GM19395 (cell line): Measurements from ENCODE around the gene GRAP2.
A peak's percentile ranks its signal among the peaks of the same experiment; 100 is the strongest.
"Not testable (repeated sequence)": the region's sequence is repeated elsewhere in the genome, so short reads cannot be mapped to it uniquely, and the experiment has no call there.

ENCODE experiments used
- ATAC-seq: cut with Tn5 transposase; IDR thresholded peaks from one replicate; pipeline ENCODE4 v1.9.1; 2021; ENCODE audit warnings: mild to moderate bottlenecking, moderate library complexity; ENCODE audit not compliant: unreplicated experiment

GRAP2 gene

GRCh38 chr22:39900306-39901227 lies at the start of gene GRAP2:
Gene GRAP2, plus strand, starts transcription at chr22:39901084. Its CDS starts 46,023 bp downstream, at chr22:39947107.
- peak; percentile 63 for ATAC-seq

GRCh38 chr22:39851606-39852315 lies 49.1 kb upstream of the GRAP2 start:
- ATAC-seq = no peak

DNA sequence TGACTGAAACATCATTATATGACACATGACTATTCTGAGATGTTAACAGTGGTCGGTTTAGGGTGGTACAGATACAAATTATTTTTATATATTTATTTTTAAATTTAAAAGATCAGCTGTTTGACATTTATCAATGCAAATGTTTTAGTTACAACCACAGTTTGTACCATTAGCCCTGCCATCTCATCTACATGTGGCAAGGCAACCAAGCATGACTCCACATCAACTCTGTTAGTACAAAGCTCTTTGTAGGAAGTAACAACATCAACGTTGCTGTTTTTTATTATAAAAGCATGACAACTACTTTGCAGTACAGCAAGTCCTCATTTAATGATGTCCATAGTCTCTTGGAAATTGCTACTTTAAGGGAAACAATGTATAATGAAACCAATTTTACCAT lies 48.1 kb upstream of the GRAP2 start:
- ATAC-seq = no peak

DNA sequence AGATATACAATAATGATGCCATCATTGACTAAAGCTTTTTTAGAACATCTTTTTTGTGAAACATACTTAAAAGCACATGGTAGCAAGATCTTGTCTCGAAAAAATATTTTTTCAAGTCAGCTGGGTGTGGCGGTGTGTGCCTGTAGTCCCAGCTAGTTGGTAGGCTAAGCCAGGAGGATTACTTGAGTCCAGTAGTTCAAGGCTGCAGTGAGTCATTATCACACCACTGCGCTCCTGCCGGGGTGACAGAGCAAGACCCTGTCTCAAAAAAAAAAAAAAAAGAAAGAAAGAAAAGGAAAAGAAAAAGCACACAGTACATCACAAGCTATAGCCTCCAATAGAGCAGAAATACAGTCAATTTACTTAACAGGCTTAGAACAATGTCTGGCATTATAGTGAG lies 44.3 kb upstream of the GRAP2 start:
- no peak for ATAC-seq

DNA sequence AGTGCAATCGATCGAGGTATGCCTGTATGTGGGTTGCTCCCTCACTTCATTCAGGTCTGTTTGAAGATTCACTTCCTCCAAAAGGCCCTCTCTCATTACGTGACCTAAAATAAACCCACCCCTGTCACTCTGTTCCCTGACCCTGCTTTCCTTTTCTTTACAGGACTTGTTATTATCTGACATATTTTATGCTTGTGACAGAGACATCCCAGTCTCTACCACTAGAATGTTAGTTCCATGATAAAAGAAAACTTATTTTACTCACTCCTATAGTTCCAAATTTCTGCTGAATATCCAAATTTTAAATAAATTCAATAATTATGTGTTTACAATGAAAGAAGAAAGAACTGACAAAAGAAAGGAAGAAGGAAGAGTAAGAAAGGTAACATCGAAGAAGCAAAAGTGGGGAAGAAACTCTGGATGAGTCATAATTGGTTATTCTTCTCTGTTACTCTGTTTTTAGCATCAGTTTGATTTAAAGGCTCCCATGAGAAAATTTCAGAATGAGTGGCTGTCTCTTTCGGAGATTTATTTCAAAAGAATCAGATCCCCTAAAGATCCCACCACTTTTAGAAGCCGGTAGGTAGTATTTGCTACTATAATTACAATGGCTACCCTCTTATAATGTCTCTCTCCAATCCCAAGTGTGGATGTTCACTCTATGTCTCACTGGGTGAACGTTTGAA lies 40.8 kb upstream of the GRAP2 start:
- no peak for ATAC-seq

DNA sequence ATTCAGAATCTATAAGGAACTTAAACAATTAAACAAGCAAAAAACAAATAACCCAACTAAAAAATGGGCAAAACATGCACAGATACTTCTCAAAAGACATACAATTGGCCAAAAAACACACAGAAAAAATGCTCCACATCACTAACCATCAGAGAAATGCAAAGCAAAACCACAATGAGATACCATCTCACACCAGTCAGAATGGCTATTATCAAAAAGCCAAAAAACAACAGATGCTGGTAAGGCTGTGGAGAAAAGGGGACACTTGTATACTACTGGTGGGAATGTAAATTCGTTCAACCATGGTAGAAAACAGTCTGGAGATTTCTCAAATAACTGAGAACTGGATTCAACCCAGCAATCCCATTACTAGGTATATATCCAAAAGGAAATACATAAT lies 32.1 kb upstream of the GRAP2 start:
- no peak for ATAC-seq

- not testable (repeated sequence) for ATAC-seq
These were observed 31.1 kb upstream of the GRAP2 start for GRCh38 chr22:39869797-39870196.

DNA sequence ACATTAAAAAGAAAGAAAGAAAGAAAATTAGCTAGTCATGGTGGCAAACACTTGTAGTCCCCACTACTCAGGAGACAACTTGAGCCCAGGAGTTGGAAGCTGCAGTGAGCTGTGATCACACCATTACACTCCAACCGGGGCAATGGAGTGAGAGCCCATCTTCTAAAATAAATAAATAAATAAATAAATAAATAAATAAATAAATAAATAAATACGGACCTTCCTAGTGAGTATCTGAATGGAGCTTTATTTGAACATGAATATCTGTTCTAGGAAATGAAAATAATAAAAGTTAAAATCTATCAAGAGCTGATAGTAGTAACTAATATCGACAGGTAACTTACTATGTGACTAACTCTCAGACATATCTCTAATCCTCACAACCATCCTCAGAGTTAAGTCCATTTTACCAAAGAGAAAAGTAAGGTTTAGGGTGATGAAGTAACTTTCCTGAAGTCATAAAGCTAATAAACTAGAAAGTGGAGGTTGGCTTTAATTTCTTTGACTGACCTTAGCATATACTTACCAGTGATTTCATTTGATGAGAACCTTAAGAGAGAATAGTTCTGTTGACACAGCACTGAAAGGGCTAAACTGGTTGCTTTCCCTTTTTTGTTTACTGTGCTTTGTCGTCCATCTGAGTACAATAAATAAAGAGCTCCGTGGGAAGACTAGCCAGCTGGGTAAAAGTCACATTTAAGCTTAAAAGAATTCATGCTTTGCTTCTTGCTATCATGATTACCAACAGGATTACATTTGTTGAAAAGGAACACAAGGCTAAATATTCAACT lies 29.7 kb upstream of the GRAP2 start:
- ATAC-seq = no peak

- ATAC-seq = no peak
These were observed 28.3 kb upstream of the GRAP2 start for GRCh38 chr22:39872548-39872947.

- ATAC-seq = no peak
These were observed 26.9 kb upstream of the GRAP2 start for GRCh38 chr22:39873965-39874364.

- ATAC-seq = not testable (repeated sequence)
These were observed 25.6 kb upstream of the GRAP2 start for GRCh38 chr22:39875176-39875885.

- ATAC-seq = no peak
These were observed 23.6 kb upstream of the GRAP2 start for GRCh38 chr22:39877079-39877845.

GRCh38 chr22:39880722-39881121 lies 20.2 kb upstream of the GRAP2 start:
- ATAC-seq = no peak

GRCh38 chr22:39883057-39883456 lies 17.8 kb upstream of the GRAP2 start:
- no peak for ATAC-seq

DNA sequence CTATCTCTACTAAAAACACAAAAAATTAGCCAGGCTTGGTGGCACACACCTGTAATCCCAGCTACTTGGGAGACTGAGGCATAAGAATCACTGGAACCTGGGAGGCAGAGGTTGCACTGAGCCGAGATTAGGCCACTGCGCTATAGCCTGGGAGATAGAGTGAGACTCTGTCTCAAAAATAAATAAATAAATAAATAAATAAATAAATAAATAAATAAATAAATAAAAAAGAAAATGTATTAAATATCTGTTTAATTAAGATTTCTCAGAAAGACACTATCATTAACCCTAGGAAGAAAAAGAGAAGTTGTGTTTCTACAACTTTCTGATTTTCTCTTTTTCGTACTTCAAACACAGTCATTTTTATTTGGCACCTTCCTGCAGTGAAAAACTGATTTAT lies 11.0 kb upstream of the GRAP2 start:
- ATAC-seq = not testable (repeated sequence)

DNA sequence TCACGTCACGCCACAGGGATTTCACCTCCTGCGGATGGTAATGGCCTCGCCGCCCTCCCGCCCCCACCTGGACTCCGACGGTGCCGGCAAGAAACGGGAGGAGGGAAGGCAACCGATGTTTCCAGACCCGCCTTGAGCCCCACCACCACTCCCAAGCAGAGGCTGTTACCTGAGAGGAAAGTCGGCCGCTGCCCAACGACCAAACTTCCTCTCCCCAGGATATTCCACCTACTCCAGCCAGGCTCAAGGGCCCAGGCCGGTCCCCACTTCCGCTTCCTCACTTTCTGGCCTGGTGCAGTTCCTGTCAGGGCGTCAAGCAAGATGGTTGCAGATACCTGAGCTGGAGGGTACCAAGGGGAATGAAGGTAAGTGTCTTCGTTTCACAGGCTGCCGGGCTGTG lies 7.4 kb upstream of the GRAP2 start, which contains the start of gene ENTHD1:
TSS of gene ENTHD1 (minus strand) at position 235 of the 400 bp plus-strand sequence. CDS start 6,012 bp downstream, outside the sequence.
- no peak for ATAC-seq

- no peak for ATAC-seq
These were observed 6.3 kb upstream of the GRAP2 start for GRCh38 chr22:39894554-39895092.

DNA sequence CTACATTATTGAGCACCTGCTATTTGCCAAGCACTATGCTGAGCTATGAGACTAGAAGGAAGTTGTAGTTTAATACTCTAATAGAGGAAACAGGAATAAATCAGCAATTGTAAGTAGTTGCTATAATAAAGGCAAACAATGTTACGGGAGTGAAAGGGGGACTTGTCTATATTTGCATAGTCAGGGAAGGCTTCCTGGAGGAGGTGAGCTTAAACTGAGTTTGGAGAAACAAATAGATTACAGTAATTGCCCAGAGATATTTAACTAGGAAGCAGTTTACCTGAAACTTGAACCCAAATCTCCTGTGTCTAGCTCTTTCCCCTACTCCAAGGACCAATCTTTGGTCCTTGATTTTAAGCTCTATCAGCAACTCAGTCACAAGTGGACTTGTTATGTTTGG lies 5.2 kb upstream of the GRAP2 start:
- no peak for ATAC-seq
